Small intestine (tissue), 7 donors: ENCODE data around the gene SORCS2. TPM values are rescaled to one million over a fixed set of nuclear protein-coding genes. Genes with fewer than 3 reads are reported as not detected.

Source experiments
- DNase-seq, 2 donors: peaks; one replicate each; pipeline versions ENCODE4 v3.0.0 to v3.0.0-alpha.2; 2013
- FAIRE-seq: peaks from 2 replicates; lab custom pipeline; 2012; peaks lifted over from hg19 to GRCh38; lab: Jason Lieb, UNC
- H3K27ac ChIP-seq, 3 donors: one replicate each; pipeline ENCODE4 v1.5.1; 2013; ENCODE audit warnings: low read length in 2 of 3, mild to moderate bottlenecking in 2 of 3, control low read depth in 1 of 3, inconsistent platforms in 1 of 3, low read depth in 1 of 3, moderate library complexity in 1 of 3
- H3K27me3 ChIP-seq, 3 donors: one replicate each; pipeline ENCODE4 v1.6.1; 2013; ENCODE audit warnings: low read length in 3 of 3, inconsistent platforms in 1 of 3; ENCODE audit not compliant: control insufficient read depth in 3 of 3, insufficient read depth in 3 of 3
- H3K36me3 ChIP-seq, 3 donors: one replicate each; pipeline ENCODE4 v1.6.1; 2013; ENCODE audit warnings: low read length in 3 of 3, inconsistent platforms in 1 of 3, low read depth in 1 of 3, mild to moderate bottlenecking in 1 of 3, moderate library complexity in 1 of 3; ENCODE audit not compliant: control insufficient read depth in 3 of 3, insufficient read depth in 2 of 3
- H3K4me1 ChIP-seq, 3 donors: one replicate each; pipeline ENCODE4 v1.6.1; 2013; ENCODE audit warnings: low read length in 2 of 3, inconsistent platforms in 1 of 3, low read depth in 1 of 3, mild to moderate bottlenecking in 1 of 3, moderate library complexity in 1 of 3; ENCODE audit not compliant: control insufficient read depth in 3 of 3, insufficient read depth in 2 of 3
- H3K4me3 ChIP-seq, 3 donors: one replicate each; pipeline ENCODE4 v1.5.1; 2013; ENCODE audit warnings: low read length in 3 of 3, control low read depth in 1 of 3, inconsistent platforms in 1 of 3, low read depth in 1 of 3, mild to moderate bottlenecking in 1 of 3, moderate library complexity in 1 of 3
- H3K9me3 ChIP-seq, 2 donors: one replicate each; pipeline ENCODE4 v1.6.1; 2013; ENCODE audit warnings: low read depth in 1 of 2, low read length in 1 of 2; ENCODE audit not compliant: control insufficient read depth in 2 of 2, insufficient read depth in 1 of 2
- WGBS, 3 donors: extraction: QIAGEN DNeasy Blood & Tissue Kit; methylation state at CpG; one replicate each; pipeline ENCODE4 v1.1.7; 2013; 5-methylcytosine and 5-hydroxymethylcytosine counted together
- polyA plus RNA-seq, 4 donors: library from polyadenylated mRNA; stranded (reverse) in 3 of 4; unstranded in 1 of 4; fragments of 200-250 nt in 3 of 4; fragments of 120-200 nt in 1 of 4; gene quantifications; one replicate each; pipeline versions ENCODE4 v1.2.1 to v1.2.3, GENCODE V29; 2013
- donor health status: healthy with polysubstance abuse.
- donor health status: control.
- donor health status: control.
- donor health status: Bipolar disorder and iron deficiency.
- donor health status: healthy.

Gene SORCS2
- polyA plus RNA-seq, 4 donors = 0.63 to 3.3 (median 2.2) TPM; not detected in 1

GRCh38 chr4:7326693-7327340 is 134.5 kb downstream of the SORCS2 start:
- Histone ChIP-seq H3K27ac (no peak overlapping the region), H3K4me3 (no peak overlapping the region), H3K36me3 (no peaks in the 10 kb centered on the region), H3K9me3 (no peaks in the 10 kb centered on the region), H3K27me3 (peaks cover 0 to 5% (median 0%) of the 10 kb centered on the region in 3 donors), H3K4me1 (peaks cover 0 to 5% (median 0%) of the 10 kb centered on the region in 3 donors)
- DNase-seq (no peak), FAIRE-seq (no peak)
- 70 to 74% (median 71%) methylated on average over 19 to 20 of the region's 20 CpGs for WGBS, 3 donors

GRCh38 chr4:7327341-7327885 is 135.1 kb downstream of the SORCS2 start:
- H3K4me3 ChIP-seq = no peak overlapping the region
- WGBS, 3 donors = 45 to 66% (median 49%) methylated on average over 17 of the region's 17 CpGs
- FAIRE-seq = no peak
- H3K4me1 ChIP-seq = peaks cover 0 to under 1% (median 0%) of the 10 kb centered on the region in 3 donors
- DNase-seq = no peak
- H3K36me3 ChIP-seq = no peaks in the 10 kb centered on the region
- H3K9me3 ChIP-seq = no peaks in the 10 kb centered on the region
- no peak overlapping the region for H3K27ac ChIP-seq
- H3K27me3 ChIP-seq = peaks cover 0 to 5% (median 0%) of the 10 kb centered on the region in 3 donors

GRCh38 chr4:7328162-7328912 is 136.0 kb downstream of the SORCS2 start:
- H3K27ac ChIP-seq = no peak overlapping the region
- H3K36me3 ChIP-seq = no peaks in the 10 kb centered on the region
- 77 to 87% (median 85%) methylated on average over 15 of the region's 15 CpGs for WGBS, 3 donors
- peaks cover 0 to 5% (median 0%) of the 10 kb centered on the region in 3 donors for H3K27me3 ChIP-seq
- no peak for DNase-seq
- no peak for FAIRE-seq
- no peak overlapping the region for H3K4me3 ChIP-seq
- no peaks in the 10 kb centered on the region for H3K9me3 ChIP-seq
- no peaks in the 10 kb centered on the region for H3K4me1 ChIP-seq

- H3K4me3 ChIP-seq = no peak overlapping the region
- no peak for FAIRE-seq
- H3K4me1 ChIP-seq = no peaks in the 10 kb centered on the region
- 58 to 68% (median 65%) methylated on average over 22 of the region's 22 CpGs for WGBS, 3 donors
- H3K27ac ChIP-seq = no peak overlapping the region
- peaks cover 0 to 5% (median 0%) of the 10 kb centered on the region in 3 donors for H3K27me3 ChIP-seq
- H3K9me3 ChIP-seq = no peaks in the 10 kb centered on the region
- H3K36me3 ChIP-seq = no peaks in the 10 kb centered on the region
- DNase-seq = no peak
Measured at GRCh38 chr4:7328913-7329638, 136.7 kb downstream of the SORCS2 start.

GRCh38 chr4:7330031-7330596 is 137.8 kb downstream of the SORCS2 start:
- H3K36me3 ChIP-seq = no peaks in the 10 kb centered on the region
- no peak overlapping the region for H3K4me3 ChIP-seq
- no peak overlapping the region for H3K27ac ChIP-seq
- H3K27me3 ChIP-seq = peaks cover 0 to 3% (median 0%) of the 10 kb centered on the region in 3 donors
- FAIRE-seq = no peak
- H3K9me3 ChIP-seq = no peaks in the 10 kb centered on the region
- no peak for DNase-seq
- 70 to 84% (median 74%) methylated on average over 17 of the region's 17 CpGs for WGBS, 3 donors
- no peaks in the 10 kb centered on the region for H3K4me1 ChIP-seq

GRCh38 chr4:7330811-7331681 is 138.7 kb downstream of the SORCS2 start:
- DNase-seq = no peak
- Histone ChIP-seq H3K27me3 (peaks cover 0 to 3% (median 0%) of the 10 kb centered on the region in 3 donors), H3K4me3 (no peak overlapping the region), H3K27ac (no peak overlapping the region), H3K9me3 (no peaks in the 10 kb centered on the region), H3K36me3 (no peaks in the 10 kb centered on the region), H3K4me1 (no peaks in the 10 kb centered on the region)
- WGBS, 3 donors = 70 to 87% (median 78%) methylated on average over 22 of the region's 22 CpGs
- no peak for FAIRE-seq

- WGBS, 3 donors = 82 to 86% (median 85%) methylated on average over 10 to 11 of the region's 11 CpGs
- Histone ChIP-seq H3K9me3 (no peaks in the 10 kb centered on the region), H3K36me3 (no peaks in the 10 kb centered on the region), H3K4me1 (no peaks in the 10 kb centered on the region), H3K27me3 (peaks cover 0 to 3% (median 0%) of the 10 kb centered on the region in 3 donors), H3K27ac (no peak overlapping the region), H3K4me3 (no peak overlapping the region)
- DNase-seq (no peak), FAIRE-seq (no peak)
Measured at GRCh38 chr4:7331682-7332000, 139.3 kb downstream of the SORCS2 start.
